Measurements from ENCODE around the gene ATP6V1C2.

The ATP6V1C2 gene

DNA sequence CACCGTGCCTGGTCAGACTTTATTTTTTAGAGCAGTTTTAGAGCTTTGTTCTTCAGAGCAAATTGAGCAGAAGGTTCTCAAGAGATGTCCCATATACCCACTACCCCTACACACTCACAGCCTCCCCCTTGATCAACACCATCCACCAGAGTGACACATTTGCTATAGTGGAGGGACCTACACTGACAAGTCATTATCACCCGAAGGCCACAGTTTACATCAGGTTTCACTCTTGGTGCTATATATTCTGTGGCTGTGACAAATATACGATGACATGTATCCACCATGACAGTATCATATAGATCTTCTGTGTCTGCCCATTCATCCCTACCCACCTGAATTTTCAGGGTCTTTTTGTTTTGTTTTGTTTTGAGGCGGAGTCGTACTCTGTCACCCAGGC, 15.4 kb upstream of the ATP6V1C2 start:
- POLR2A ChIA-PET = no interaction called here
- TF ChIP-seq, protein P1, sequence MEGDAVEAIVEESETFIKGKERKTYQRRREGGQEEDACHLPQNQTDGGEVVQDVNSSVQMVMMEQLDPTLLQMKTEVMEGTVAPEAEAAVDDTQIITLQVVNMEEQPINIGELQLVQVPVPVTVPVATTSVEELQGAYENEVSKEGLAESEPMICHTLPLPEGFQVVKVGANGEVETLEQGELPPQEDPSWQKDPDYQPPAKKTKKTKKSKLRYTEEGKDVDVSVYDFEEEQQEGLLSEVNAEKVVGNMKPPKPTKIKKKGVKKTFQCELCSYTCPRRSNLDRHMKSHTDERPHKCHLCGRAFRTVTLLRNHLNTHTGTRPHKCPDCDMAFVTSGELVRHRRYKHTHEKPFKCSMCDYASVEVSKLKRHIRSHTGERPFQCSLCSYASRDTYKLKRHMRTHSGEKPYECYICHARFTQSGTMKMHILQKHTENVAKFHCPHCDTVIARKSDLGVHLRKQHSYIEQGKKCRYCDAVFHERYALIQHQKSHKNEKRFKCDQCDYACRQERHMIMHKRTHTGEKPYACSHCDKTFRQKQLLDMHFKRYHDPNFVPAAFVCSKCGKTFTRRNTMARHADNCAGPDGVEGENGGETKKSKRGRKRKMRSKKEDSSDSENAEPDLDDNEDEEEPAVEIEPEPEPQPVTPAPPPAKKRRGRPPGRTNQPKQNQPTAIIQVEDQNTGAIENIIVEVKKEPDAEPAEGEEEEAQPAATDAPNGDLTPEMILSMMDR (IDR thresholded peaks at IDR 0.05; ENCODE audit: control extremely low read depth, extremely low read depth, low read depth, missing control alignments) = no peak
- no peak for DNase-seq (ENCODE audit: extremely low spot score)
- CTCF ChIA-PET = no interaction called here

DNA sequence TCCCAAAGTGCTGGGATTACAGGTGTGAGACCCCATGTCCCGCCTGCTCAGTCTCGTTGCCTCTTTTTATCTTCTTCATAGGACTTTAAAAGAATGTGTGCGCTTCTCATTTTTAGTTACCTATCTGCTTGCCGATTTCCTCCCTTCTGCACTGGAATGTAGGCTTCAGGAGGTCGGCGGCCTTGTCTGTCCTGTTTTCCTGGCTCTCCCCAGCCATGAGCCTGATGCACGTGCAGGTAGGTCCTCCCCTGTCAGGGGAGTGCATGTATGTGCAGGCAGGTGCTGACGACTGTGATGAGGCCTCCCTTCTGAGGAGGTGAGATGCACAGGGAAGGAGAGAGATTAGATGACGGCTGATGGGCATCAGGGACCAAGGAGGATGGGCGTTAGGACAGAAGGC, 13.6 kb upstream of the ATP6V1C2 start:
- ChIA-PET POLR2A (no interaction called here), CTCF (no interaction called here)
- no peak for DNase-seq (ENCODE audit: extremely low spot score)
- TF ChIP-seq, protein P1 (IDR thresholded peaks at IDR 0.05; ENCODE audit: control extremely low read depth, extremely low read depth, low read depth, missing control alignments) = no peak

DNA sequence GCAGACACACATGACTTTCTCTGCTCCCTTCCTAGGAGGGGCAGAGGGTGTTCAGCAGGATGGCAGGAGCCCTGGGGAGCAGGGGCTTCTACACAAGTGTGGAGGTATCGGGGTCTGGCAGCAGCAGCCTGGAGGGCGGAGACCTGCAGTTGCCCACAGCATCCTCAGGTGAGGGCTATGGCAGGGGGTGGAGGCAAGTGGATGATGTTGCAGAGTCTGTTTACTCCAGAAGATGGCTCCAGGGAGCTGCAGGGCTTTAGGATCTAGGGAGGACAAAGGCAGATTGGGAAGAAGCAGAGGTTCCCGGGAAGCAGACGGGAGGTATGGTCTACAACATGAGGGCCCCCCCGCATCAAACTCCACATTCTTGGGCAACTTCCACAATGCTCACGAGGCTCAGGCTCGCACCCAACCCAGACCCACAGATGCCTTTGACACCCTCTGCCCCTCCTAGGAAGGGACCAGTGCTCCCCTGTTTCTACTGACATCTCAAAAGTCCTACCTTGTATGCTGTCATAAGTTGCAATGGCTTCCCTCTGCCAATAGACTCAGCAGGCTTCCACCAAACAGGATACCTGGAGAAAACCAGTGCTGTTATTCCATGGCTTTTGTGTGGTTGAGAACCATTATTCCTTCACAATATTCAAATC, 12.0 kb upstream of the ATP6V1C2 start:
- TF ChIP-seq, protein P1 (IDR thresholded peaks at IDR 0.05; ENCODE audit: control extremely low read depth, extremely low read depth, low read depth, missing control alignments) = peak; percentile 36
- POLR2A ChIA-PET = interaction anchor here (0.6 kb wide), 1 partner anchor 31 kb away, joined by 4 read pairs; no protein-coding TSS in a partner anchor
- CTCF ChIA-PET = no interaction called here
- DNase-seq (ENCODE audit: extremely low spot score) = no peak

DNA sequence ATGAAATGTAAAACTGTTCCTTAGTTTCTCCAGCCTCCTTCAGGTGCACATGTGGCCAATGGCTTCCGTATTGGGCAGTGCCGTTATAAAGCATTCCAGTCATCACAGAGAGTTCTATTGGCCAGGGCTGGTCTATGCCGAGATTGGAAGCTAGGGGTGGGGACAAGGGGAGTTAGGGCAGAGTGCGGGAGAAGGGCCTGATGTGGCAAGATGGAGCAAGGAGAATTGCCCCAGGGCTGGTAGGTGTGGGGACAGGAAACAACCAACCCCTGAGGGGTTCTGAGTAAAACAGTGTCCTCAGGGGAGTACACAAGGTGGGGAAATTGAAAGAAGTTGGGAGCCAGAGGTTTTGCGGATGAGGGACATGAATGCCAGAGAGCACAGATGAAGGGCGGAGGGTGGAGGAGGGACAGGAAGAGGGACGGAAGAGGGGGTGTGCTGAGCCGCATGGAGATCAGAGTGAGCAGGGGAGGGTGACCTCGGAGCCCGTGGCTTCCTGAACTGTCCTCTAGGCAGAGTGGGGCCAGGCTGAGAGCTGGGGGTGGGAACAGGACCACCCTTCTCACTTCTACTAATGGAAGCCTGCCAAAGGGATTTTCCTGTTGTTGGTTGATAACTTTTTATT, 9.1 kb upstream of the ATP6V1C2 start:
- TF ChIP-seq, protein P1 (IDR thresholded peaks at IDR 0.05; ENCODE audit: control extremely low read depth, extremely low read depth, low read depth, missing control alignments) = no peak
- ChIA-PET POLR2A (no interaction called here), CTCF (no interaction called here)
- no peak for DNase-seq (ENCODE audit: extremely low spot score)

DNA sequence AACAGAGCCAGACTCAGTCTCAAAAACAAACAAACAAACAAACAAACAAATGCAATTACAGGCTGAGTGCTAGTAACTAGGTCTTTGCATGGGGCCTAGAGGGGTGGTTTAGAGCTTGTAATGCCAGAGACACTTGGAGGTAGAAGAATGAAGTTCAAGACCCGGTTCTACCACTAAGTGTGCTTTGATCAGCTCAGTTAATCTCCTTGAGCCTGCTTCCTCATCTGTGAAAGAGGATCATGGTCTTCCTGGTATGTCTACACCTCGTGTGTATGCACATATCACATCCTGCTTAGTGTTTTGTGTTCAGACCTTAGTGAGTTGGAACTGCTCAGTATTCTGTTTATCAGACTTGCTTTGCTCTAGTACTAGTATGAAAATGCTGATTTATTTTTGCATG, 4.8 kb upstream of the ATP6V1C2 start:
- TF ChIP-seq, protein P1 (IDR thresholded peaks at IDR 0.05; ENCODE audit: control extremely low read depth, extremely low read depth, low read depth, missing control alignments) = no peak
- ChIA-PET POLR2A (no interaction called here), CTCF (interaction anchor here (1.1 kb wide), 1 partner anchor 13 kb away, joined by 3 read pairs; no protein-coding TSS in a partner anchor)
- DNase-seq (ENCODE audit: extremely low spot score) = no peak

DNA sequence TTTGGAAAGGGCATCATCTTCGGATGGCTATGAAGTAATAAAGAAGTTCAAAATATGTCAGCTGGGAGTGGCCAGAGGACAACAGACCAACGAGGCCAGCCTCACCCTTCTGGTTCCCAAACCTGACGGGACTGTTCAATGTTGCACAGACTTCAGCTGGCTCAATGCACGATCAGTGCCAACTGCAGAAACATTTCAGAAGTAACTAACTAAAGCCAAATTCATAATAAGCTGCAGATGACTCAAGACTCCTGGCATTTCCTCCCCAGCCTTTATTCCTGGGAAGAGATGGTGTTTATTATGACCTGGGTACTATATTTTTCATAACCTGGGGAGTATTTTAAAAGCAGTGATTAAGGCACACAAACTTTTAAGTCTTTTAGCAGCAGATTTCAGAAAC, 3.8 kb upstream of the ATP6V1C2 start:
- TF ChIP-seq, protein P1 (IDR thresholded peaks at IDR 0.05; ENCODE audit: control extremely low read depth, extremely low read depth, low read depth, missing control alignments) = no peak
- CTCF ChIA-PET = interaction anchor here (0.9 to 1.4 kb wide), 5 partner anchors 12 to 283 kb away, joined by 3 read pairs; no protein-coding TSS in a partner anchor

More for the DNA sequence above, 3.8 kb upstream of the ATP6V1C2 start:
- POLR2A ChIA-PET = no interaction called here
- DNase-seq (ENCODE audit: extremely low spot score) = no peak
